Breast epithelium (tissue), 3 donors: ENCODE data around the gene ZNF70.

Source experiments
- POLR2A ChIP-seq: fragments of 450-650 bp; IDR thresholded peaks from one replicate; pipeline ENCODE4 v1.6.1; 2016; ENCODE audit warnings: antibody characterized with exemption, mild to moderate bottlenecking, moderate library complexity
- TF ChIP-seq, protein P1 (sequence below), 3 donors: fragments of 450-650 bp; IDR thresholded peaks; one replicate each; pipeline ENCODE4 v1.5.1; 2016 to 2017; ENCODE audit warnings: antibody characterized with exemption in 3 of 3, mild to moderate bottlenecking in 3 of 3, moderate library complexity in 3 of 3

DNA sequence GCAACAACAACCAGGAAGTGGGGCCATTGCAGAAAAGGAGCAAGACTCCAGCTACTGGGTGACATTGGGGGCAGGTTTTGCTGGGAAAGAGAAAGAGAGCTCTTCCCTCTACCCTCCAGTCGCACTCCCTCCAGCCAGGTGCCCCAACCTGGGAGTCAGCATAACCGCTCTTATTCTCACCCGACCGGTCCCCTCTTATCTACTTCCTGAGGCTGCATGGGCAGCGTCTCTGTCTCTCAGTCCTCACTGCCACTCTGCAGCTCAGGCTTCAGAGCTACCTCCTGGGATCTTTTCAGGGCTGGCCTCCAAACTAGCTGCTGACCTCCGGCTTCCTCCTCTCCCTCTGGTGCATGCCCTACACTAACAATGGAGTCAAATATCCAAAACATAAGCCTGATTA lies 5.1 kb downstream of the ZNF70 start:
- TF ChIP-seq, protein P1, sequence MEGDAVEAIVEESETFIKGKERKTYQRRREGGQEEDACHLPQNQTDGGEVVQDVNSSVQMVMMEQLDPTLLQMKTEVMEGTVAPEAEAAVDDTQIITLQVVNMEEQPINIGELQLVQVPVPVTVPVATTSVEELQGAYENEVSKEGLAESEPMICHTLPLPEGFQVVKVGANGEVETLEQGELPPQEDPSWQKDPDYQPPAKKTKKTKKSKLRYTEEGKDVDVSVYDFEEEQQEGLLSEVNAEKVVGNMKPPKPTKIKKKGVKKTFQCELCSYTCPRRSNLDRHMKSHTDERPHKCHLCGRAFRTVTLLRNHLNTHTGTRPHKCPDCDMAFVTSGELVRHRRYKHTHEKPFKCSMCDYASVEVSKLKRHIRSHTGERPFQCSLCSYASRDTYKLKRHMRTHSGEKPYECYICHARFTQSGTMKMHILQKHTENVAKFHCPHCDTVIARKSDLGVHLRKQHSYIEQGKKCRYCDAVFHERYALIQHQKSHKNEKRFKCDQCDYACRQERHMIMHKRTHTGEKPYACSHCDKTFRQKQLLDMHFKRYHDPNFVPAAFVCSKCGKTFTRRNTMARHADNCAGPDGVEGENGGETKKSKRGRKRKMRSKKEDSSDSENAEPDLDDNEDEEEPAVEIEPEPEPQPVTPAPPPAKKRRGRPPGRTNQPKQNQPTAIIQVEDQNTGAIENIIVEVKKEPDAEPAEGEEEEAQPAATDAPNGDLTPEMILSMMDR (IDR thresholded peaks at IDR 0.05), result no peak
- no peak for TF ChIP-seq POLR2A
